ENCODE data around the gene C4orf17. TPM values are rescaled to one million over a fixed set of nuclear protein-coding genes. Genes with fewer than 3 reads are reported as not detected.

Gene C4orf17
- total RNA-seq, 1 donor from 2014 or later: not detected

GRCh38 chr4:99586322-99586721 lies 75.5 kb downstream of the C4orf17 start:
- intact Hi-C loops (cut with micrococcal nuclease): no loop called here
- POLR2A ChIA-PET: no interaction called here
- ATAC-seq (ENCODE audit: low read depth) (no peak), DNase-seq (no peak)
- TF ChIP-seq CTCF (IDR thresholded peaks at IDR 0.05): no peak
- Mint-ChIP-seq H3K4me3 (no peak overlapping the region), H3K27me3 (peaks cover 20% of the 10 kb centered on the region), H3K36me3 (ENCODE audit: low read depth) (no peaks in the 10 kb centered on the region), H3K27ac (no peak overlapping the region), H3K4me1 (no peaks in the 10 kb centered on the region), H3K9me3 (no peaks in the 10 kb centered on the region)
- CTCF ChIA-PET: no interaction called here

GRCh38 chr4:99586797-99587196 lies 76.0 kb downstream of the C4orf17 start:
- TF ChIP-seq CTCF (IDR thresholded peaks at IDR 0.05): no peak
- Mint-ChIP-seq H3K4me3 (no peak overlapping the region), H3K36me3 (ENCODE audit: low read depth) (no peaks in the 10 kb centered on the region), H3K27me3 (peaks cover 18% of the 10 kb centered on the region), H3K4me1 (no peaks in the 10 kb centered on the region), H3K9me3 (no peaks in the 10 kb centered on the region), H3K27ac (no peak overlapping the region)
- DNase-seq (no peak), ATAC-seq (ENCODE audit: low read depth) (no peak)
- intact Hi-C loops (cut with micrococcal nuclease): no loop called here
- ChIA-PET POLR2A (no interaction called here), CTCF (no interaction called here)

GRCh38 chr4:99587309-99587708 lies 76.5 kb downstream of the C4orf17 start:
- H3K27ac Mint-ChIP-seq: no peak overlapping the region
- H3K27me3 Mint-ChIP-seq: peaks cover 14% of the 10 kb centered on the region
- no peaks in the 10 kb centered on the region for H3K4me1 Mint-ChIP-seq
- intact Hi-C loops (cut with micrococcal nuclease): no loop called here
- ChIA-PET CTCF (no interaction called here), POLR2A (no interaction called here)
- no peaks in the 10 kb centered on the region for H3K36me3 Mint-ChIP-seq (ENCODE audit: low read depth)
- DNase-seq (no peak), ATAC-seq (ENCODE audit: low read depth) (no peak)
- no peaks in the 10 kb centered on the region for H3K9me3 Mint-ChIP-seq
- no peak for TF ChIP-seq CTCF (IDR thresholded peaks at IDR 0.05)
- H3K4me3 Mint-ChIP-seq: no peak overlapping the region

GRCh38 chr4:99587803-99588202 lies 77.0 kb downstream of the C4orf17 start:
- Mint-ChIP-seq H3K4me3 (no peak overlapping the region), H3K36me3 (ENCODE audit: low read depth) (no peaks in the 10 kb centered on the region), H3K9me3 (no peaks in the 10 kb centered on the region), H3K27ac (no peak overlapping the region), H3K4me1 (no peaks in the 10 kb centered on the region), H3K27me3 (peaks cover 14% of the 10 kb centered on the region)
- POLR2A ChIA-PET: no interaction called here
- intact Hi-C loops (cut with micrococcal nuclease): no loop called here
- ATAC-seq (ENCODE audit: low read depth): no peak
- CTCF ChIA-PET: no interaction called here
- TF ChIP-seq CTCF (IDR thresholded peaks at IDR 0.05): no peak
- no peak for DNase-seq

- Mint-ChIP-seq H3K27me3 (peaks cover 12% of the 10 kb centered on the region), H3K4me1 (no peaks in the 10 kb centered on the region), H3K4me3 (no peak overlapping the region), H3K27ac (no peak overlapping the region), H3K36me3 (ENCODE audit: low read depth) (no peaks in the 10 kb centered on the region), H3K9me3 (no peaks in the 10 kb centered on the region)
- ATAC-seq (ENCODE audit: low read depth) (no peak), DNase-seq (no peak)
- intact Hi-C loops (cut with micrococcal nuclease): no loop called here
- POLR2A ChIA-PET: no interaction called here
- no peak for TF ChIP-seq CTCF (IDR thresholded peaks at IDR 0.05)
- CTCF ChIA-PET: no interaction called here
Measured at GRCh38 chr4:99591757-99592156, 80.9 kb downstream of the C4orf17 start.

Other genes starting within 250 kb of the C4orf17 start
- gene ADH1A, start 220.0 kb upstream of the C4orf17 start, total RNA-seq: not detected in 2 replicates
- not detected in 2 replicates for gene ADH1B, start 189.6 kb upstream of the C4orf17 start, total RNA-seq
- gene ADH1C, start 158.3 kb upstream of the C4orf17 start, total RNA-seq: not detected in 2 replicates
- gene ADH7, start 75.7 kb upstream of the C4orf17 start, total RNA-seq: not detected in 2 replicates
- 4.9 and 10.2 TPM in 2 replicates for gene TRMT10A, start 53.0 kb downstream of the C4orf17 start, total RNA-seq
- gene MTTP, start 63.8 kb downstream of the C4orf17 start, total RNA-seq: 0.27 TPM in 1 of 2 replicates, not detected in the other
- not detected in 2 replicates for gene C4orf54, start 146.8 kb downstream of the C4orf17 start, total RNA-seq

Measured in activated B cell treated with CpG ODN at 0.5 μM for 24 hours (primary cell).